Panc1 (cell line): ENCODE measurements around the gene C15orf39. TPM values are rescaled to one million over a fixed set of nuclear protein-coding genes. Genes with fewer than 3 reads are reported as not detected.

Source experiments
- ATAC-seq: fragments of 200-7000 bp; cut with Tn5 transposase; 2 replicates; pipeline ENCODE4 v1.9.1; 2020; ENCODE audit warnings: mild to moderate bottlenecking, moderate library complexity
- BruUV-seq: library from RNA; stranded (reverse); fragments of 400-500 nt; replicated peaks from 2 replicates; lab custom pipeline; 2021; lab: Mats Ljungman, UMichigan
- CTCF ChIA-PET: fragments of 300-600 bp; sonication (Branson Sonifier 250); formaldehyde crosslinking; loops from one replicate; lab custom pipeline; 2022; ENCODE audit warnings: antibody characterized with exemption; lab: Charles Lee
- POLR2A ChIA-PET: fragments of 300-600 bp; sonication (Branson Sonifier 250); formaldehyde crosslinking; loops from one replicate; lab custom pipeline; 2022; ENCODE audit warnings: antibody characterized with exemption; lab: Charles Lee
- DNase-seq: peaks from one replicate; pipeline ENCODE4 v3.0.0-alpha.2; 2010; ENCODE audit warnings: low read depth, low spot score
- H3K27ac ChIP-seq: 2 replicates; pipeline ENCODE4 v1.5.1; 2011; ENCODE audit warnings: mild to moderate bottlenecking, low read length, inconsistent platforms
- H3K27me3 ChIP-seq: fragments of 200-500 bp; sonication (Bioruptor generic); 2 replicates; pipeline ENCODE4 v1.6.0; 2014; ENCODE audit warnings: low read length, inconsistent platforms; ENCODE audit not compliant: control insufficient read depth, insufficient read depth
- H3K36me3 ChIP-seq: fragments of 200-500 bp; sonication (Bioruptor generic); 2 replicates; pipeline ENCODE4 v1.5.1; 2014; ENCODE audit warnings: inconsistent platforms, mild to moderate bottlenecking, low read length, moderate library complexity; ENCODE audit not compliant: control insufficient read depth, insufficient read depth
- H3K4me1 ChIP-seq: 2 replicates; pipeline ENCODE4 v1.5.1; 2011; ENCODE audit warnings: inconsistent platforms, mild to moderate bottlenecking, low read length, moderate library complexity; ENCODE audit not compliant: control insufficient read depth, insufficient read depth
- H3K4me3 ChIP-seq, 2 experiments: 2 replicates each; pipeline ENCODE4 v1.5.1; 2011 to 2012; ENCODE audit warnings: low read depth in 2 of 2, low read length in 2 of 2, mild to moderate bottlenecking in 2 of 2, inconsistent platforms in 1 of 2, moderate library complexity in 1 of 2
- H3K9me3 ChIP-seq: fragments of 200-500 bp; sonication (Bioruptor generic); 2 replicates; pipeline ENCODE4 v1.5.1; 2014; ENCODE audit warnings: low read depth, mild to moderate bottlenecking, inconsistent platforms, low read length, moderate library complexity; ENCODE audit not compliant: control insufficient read depth, insufficient read depth
- CTCF ChIP-seq: fragments of 450-650 bp; IDR thresholded peaks from 2 replicates; pipeline ENCODE4 v1.5.1; 2017; ENCODE audit warnings: mild to moderate bottlenecking
- POLR2AphosphoS5 ChIP-seq: IDR thresholded peaks from 2 replicates; pipeline ENCODE4 v1.6.1; 2012; ENCODE audit warnings: mild to moderate bottlenecking, low read depth, low read length, moderate library complexity
- REST ChIP-seq, 2 experiments: IDR thresholded peaks; 2 replicates each; pipeline ENCODE4 v1.6.1; 2011 to 2012; ENCODE audit warnings: low read depth in 2 of 2, control low read depth in 1 of 2, low read length in 1 of 2, mild to moderate bottlenecking in 1 of 2, moderate library complexity in 1 of 2; ENCODE audit not compliant: insufficient read depth in 1 of 2
- SIN3A ChIP-seq: IDR thresholded peaks from 2 replicates; pipeline ENCODE4 v1.6.1; 2012; ENCODE audit warnings: low read depth, mild to moderate bottlenecking, low read length, moderate library complexity, borderline replicate concordance; ENCODE audit not compliant: insufficient read depth
- TCF7L2 ChIP-seq: IDR thresholded peaks from 2 replicates; pipeline ENCODE4 v1.6.1; 2011; ENCODE audit warnings: mild to moderate bottlenecking, low read depth, low read length, inconsistent platforms
- in situ Hi-C: cut with HindIII; loops from 2 replicates; pipeline ENCODE4 v1.10.0; 2016; ENCODE audit warnings: low sequenced_read_pairs, low pct_unique_long_range_greater_than_20kb
- intact Hi-C: fragments of 100-400 bp; cut with micrococcal nuclease; formaldehyde crosslinking; loops from one replicate; pipeline ENCODE4 v1.10.0; 2022; ENCODE audit not compliant: unreplicated experiment
- total RNA-seq: library from RNA; stranded (reverse); gene quantifications from one replicate; pipeline ENCODE4 v1.2.1, GENCODE V29; 2021; ENCODE audit not compliant: unreplicated experiment

Gene C15orf39
- total RNA-seq, 1 experiment from 2014 or later: 17.6 TPM

DNA sequence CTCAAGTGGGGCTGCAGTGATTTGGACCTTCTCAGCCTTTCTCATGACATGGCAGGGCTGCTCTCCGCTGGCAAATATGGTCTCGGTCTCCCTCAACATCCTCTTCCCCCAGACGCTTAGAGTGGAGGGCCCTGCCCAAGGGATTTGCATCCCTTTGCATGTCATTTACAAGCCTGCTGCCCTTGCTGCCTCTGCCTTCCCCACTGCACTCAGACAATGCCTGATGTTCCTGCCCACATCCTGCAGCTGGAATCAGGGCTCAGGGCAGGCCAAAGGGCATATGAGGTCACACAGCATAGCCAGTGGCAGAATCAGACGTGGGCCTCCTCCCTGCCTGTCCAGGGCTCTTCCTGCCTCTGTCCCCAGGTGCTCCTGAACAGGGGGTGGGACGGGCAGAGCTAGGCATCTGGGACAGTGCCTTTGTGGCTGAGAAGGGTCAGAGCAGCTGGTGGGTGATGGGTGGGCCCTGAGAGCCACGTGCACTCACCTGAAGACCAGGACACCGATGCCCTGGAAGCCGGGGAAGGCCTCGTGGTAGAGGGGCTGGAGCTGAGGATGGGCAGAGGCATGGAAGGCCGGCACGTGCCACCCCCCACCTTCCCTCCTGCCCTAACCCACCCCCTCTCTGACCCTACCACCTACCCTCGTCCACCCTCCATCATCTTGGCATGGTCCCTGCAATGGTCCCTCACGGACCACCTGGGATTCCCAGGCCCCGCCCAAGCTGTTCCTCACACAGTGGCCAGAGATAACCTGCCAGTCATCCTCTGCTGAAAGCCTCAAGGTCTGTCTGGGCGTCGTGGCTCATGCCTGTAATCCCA lies 29.1 kb downstream of the C15orf39 start:
- TF ChIP-seq TCF7L2 (no peak), SIN3A (no peak), REST (IDR thresholded peaks at IDR 0.05; ENCODE audit: insufficient read depth in 1 of 2, low read depth in 2 of 2, low read length in 1 of 2) (no peak), POLR2AphosphoS5 (no peak), CTCF (no peak)
- ATAC-seq: no peak
- POLR2A ChIA-PET: no interaction called here
- no TSS peak for BruUV-seq
- CTCF ChIA-PET: no interaction called here
- no peaks in the 10 kb centered on the region for H3K9me3 ChIP-seq
- DNase-seq: no peak
- in situ Hi-C loops: no loop called here
- H3K27ac ChIP-seq: no peak overlapping the region
- intact Hi-C loops: no loop called here
- H3K4me3 ChIP-seq: no peak overlapping the region
- no peaks in the 10 kb centered on the region for H3K4me1 ChIP-seq
- no peaks in the 10 kb centered on the region for H3K36me3 ChIP-seq
- H3K27me3 ChIP-seq: no peaks in the 10 kb centered on the region

- H3K27ac ChIP-seq: no peak overlapping the region
- POLR2A ChIA-PET: no interaction called here
- H3K36me3 ChIP-seq: no peaks in the 10 kb centered on the region
- TF ChIP-seq CTCF (no peak), SIN3A (no peak), TCF7L2 (no peak), POLR2AphosphoS5 (no peak), REST (IDR thresholded peaks at IDR 0.05; ENCODE audit: insufficient read depth in 1 of 2, low read depth in 2 of 2, low read length in 1 of 2) (no peak)
- no peaks in the 10 kb centered on the region for H3K27me3 ChIP-seq
- in situ Hi-C loops: no loop called here
- no peaks in the 10 kb centered on the region for H3K4me1 ChIP-seq
- no peak for ATAC-seq
- CTCF ChIA-PET: interaction anchor here (0.5 kb wide), 1 partner anchor 195 kb away, joined by 3 read pairs; no protein-coding TSS in a partner anchor
- H3K4me3 ChIP-seq: no peak overlapping the region
- intact Hi-C loops: no loop called here
- no peaks in the 10 kb centered on the region for H3K9me3 ChIP-seq
- DNase-seq: no peak
- BruUV-seq: no TSS peak
These were observed 30.2 kb downstream of the C15orf39 start for GRCh38 chr15:75231836-75232235.
